Adipose tissue (tissue), 3 donors: ENCODE measurements around the gene ZBTB16. TPM values are rescaled to one million over a fixed set of nuclear protein-coding genes. Genes with fewer than 3 reads are reported as not detected.
"Not testable (repeated sequence)": the region's sequence is repeated elsewhere in the genome, so short reads cannot be mapped to it uniquely, and the experiment has no call there.

ENCODE experiments used
- H3K27ac ChIP-seq: one replicate; pipeline ENCODE4 v1.5.1; 2013; ENCODE audit warnings: low read depth, low read length
- WGBS, 3 donors: extraction: QIAGEN DNeasy Blood & Tissue Kit; methylation state at CpG; one replicate each; pipeline ENCODE4 v1.1.7; 2013; 5-methylcytosine and 5-hydroxymethylcytosine counted together
- polyA plus RNA-seq, 3 donors: library from polyadenylated mRNA; stranded (reverse); fragments of 200-250 nt; gene quantifications; one replicate each; pipeline ENCODE4 v1.2.3, GENCODE V29; 2013
- donor health status: healthy with polysubstance abuse.
- donor health status: Bipolar disorder and iron deficiency.
- donor health status: healthy.

ZBTB16 gene
- polyA plus RNA-seq, 3 donors = 30.4 to 68.2 (median 43.1) TPM

- H3K27ac ChIP-seq = no peak overlapping the region
- 92 to 94% (median 94%) methylated on average over 3 of the region's 3 CpGs for WGBS, 3 donors
These were observed 22.6 kb upstream of the ZBTB16 start for GRCh38 chr11:114036958-114037357.

GRCh38 chr11:114039551-114039950 is 20.0 kb upstream of the ZBTB16 start:
- 75 to 84% (median 84%) methylated on average over 3 of the region's 3 CpGs for WGBS, 3 donors
- H3K27ac ChIP-seq = no peak overlapping the region

- 75 to 88% (median 84%) methylated on average over 7 of the region's 7 CpGs for WGBS, 3 donors
- H3K27ac ChIP-seq = no peak overlapping the region
These were observed 18.8 kb upstream of the ZBTB16 start for GRCh38 chr11:114040706-114041211.

- 67 to 89% (median 89%) methylated on average over 5 of the region's 5 CpGs for WGBS, 3 donors
- H3K27ac ChIP-seq = no peak overlapping the region
These were observed 17.3 kb upstream of the ZBTB16 start for GRCh38 chr11:114042234-114042633.

GRCh38 chr11:114044042-114044871 is 15.3 kb upstream of the ZBTB16 start:
- H3K27ac ChIP-seq = no peak overlapping the region
- WGBS, 3 donors = 74 to 85% (median 78%) methylated on average over 10 of the region's 10 CpGs

- H3K27ac ChIP-seq = no peak overlapping the region
- 87 to 94% (median 94%) methylated on average over 4 of the region's 4 CpGs for WGBS, 3 donors
These were observed 12.2 kb upstream of the ZBTB16 start for GRCh38 chr11:114047327-114047726.

GRCh38 chr11:114049050-114049449 is 10.5 kb upstream of the ZBTB16 start:
- 69 to 80% (median 78%) methylated on average over 2 of the region's 2 CpGs for WGBS, 3 donors
- no peak overlapping the region for H3K27ac ChIP-seq

GRCh38 chr11:114049766-114050165 is 9.7 kb upstream of the ZBTB16 start:
- 94 to 98% (median 95%) methylated on average over 9 of the region's 9 CpGs for WGBS, 3 donors
- not testable (repeated sequence) for H3K27ac ChIP-seq

GRCh38 chr11:114050258-114050927 is 9.1 kb upstream of the ZBTB16 start:
- WGBS, 3 donors = 85 to 88% (median 86%) methylated on average over 15 of the region's 15 CpGs
- no peak overlapping the region for H3K27ac ChIP-seq

GRCh38 chr11:114051558-114051957 is 8.0 kb upstream of the ZBTB16 start:
- WGBS, 3 donors = 75 to 85% (median 81%) methylated on average over 4 of the region's 4 CpGs
- no peak overlapping the region for H3K27ac ChIP-seq

GRCh38 chr11:114052160-114052559 is 7.4 kb upstream of the ZBTB16 start:
- H3K27ac ChIP-seq = no peak overlapping the region
- WGBS, 3 donors = 83 to 89% (median 86%) methylated on average over 5 of the region's 5 CpGs

GRCh38 chr11:114053406-114053805 is 6.1 kb upstream of the ZBTB16 start:
- H3K27ac ChIP-seq = no peak overlapping the region
- WGBS, 3 donors = 66 to 92% (median 72%) methylated on average over 2 of the region's 2 CpGs

GRCh38 chr11:114054806-114055205 is 4.7 kb upstream of the ZBTB16 start:
- WGBS, 3 donors = 87 to 90% (median 88%) methylated on average over 3 of the region's 3 CpGs
- no peak overlapping the region for H3K27ac ChIP-seq

- no peak overlapping the region for H3K27ac ChIP-seq
These were observed 3.1 kb upstream of the ZBTB16 start for GRCh38 chr11:114056409-114056808.

GRCh38 chr11:114057147-114057546 is 2.4 kb upstream of the ZBTB16 start:
- H3K27ac ChIP-seq = no peak overlapping the region
- 63 to 74% (median 64%) methylated on average over 7 of the region's 7 CpGs for WGBS, 3 donors

GRCh38 chr11:114057605-114058004 is 1.9 kb upstream of the ZBTB16 start:
- H3K27ac ChIP-seq = no peak overlapping the region
- WGBS, 3 donors = 69 to 85% (median 78%) methylated on average over 1 of the region's 1 CpG

GRCh38 chr11:114058026-114058706 is 1.3 kb upstream of the ZBTB16 start:
- H3K27ac ChIP-seq = no peak overlapping the region
- 70 to 78% (median 78%) methylated on average over 24 to 25 of the region's 25 CpGs for WGBS, 3 donors

GRCh38 chr11:114058871-114059277 is 637 bp upstream of the ZBTB16 start:
- WGBS, 3 donors = 5 to 7% (median 6%) methylated on average over 25 of the region's 25 CpGs
- H3K27ac ChIP-seq = no peak overlapping the region

GRCh38 chr11:114059984-114060391 is 477 bp downstream of the ZBTB16 start:
- 0 to 1% (median 0%) methylated on average over 25 to 33 of the region's 33 CpGs for whole genome bisulfite sequencing, 3 donors
- no peak overlapping the region for H3K27ac ChIP-seq
